Skin of body (tissue), 2 donors: ENCODE measurements around the gene CDK18. TPM values are rescaled to one million over a fixed set of nuclear protein-coding genes. Genes with fewer than 3 reads are reported as not detected.

Experiments used
- small RNA-seq: library from RNA; depleted of rRNA; stranded (forward); fragments of <200 nt; gene quantifications from one replicate; pipeline ENCODE3, GENCODE V24; 2014; ENCODE audit warnings: low replicate concordance
- total RNA-seq: library from RNA; depleted of rRNA; stranded (reverse); fragments of >200 nt; gene quantifications from one replicate; pipeline ENCODE4 v1.2.3, GENCODE V29; 2014

Gene CDK18
- total RNA-seq, 1 donor from 2014 or later = 4.2 TPM

Small RNAs within 50 kb of the gene (small RNA-seq; reads per million reads assigned to genes)
- not detected for gene RNU2-19P

Other genes starting within 250 kb of the CDK18 start
- 2.0 TPM for gene NUAK2, start 182.9 kb upstream of the CDK18 start, total RNA-seq
- gene KLHDC8A, start 147.7 kb upstream of the CDK18 start, total RNA-seq = 1.3 TPM
- not detected for gene LEMD1, start 82.6 kb upstream of the CDK18 start, total RNA-seq
- 0.20 TPM for gene BLACAT1, start 48.6 kb upstream of the CDK18 start, total RNA-seq
- gene ELK4, start 127.3 kb downstream of the CDK18 start, total RNA-seq = 19.3 TPM
- gene SLC45A3, start 175.8 kb downstream of the CDK18 start, total RNA-seq = 2.7 TPM
- gene NUCKS1, start 245.5 kb downstream of the CDK18 start, total RNA-seq = 244 TPM